ENCODE measurements around the gene SUPT20H.

DNA sequence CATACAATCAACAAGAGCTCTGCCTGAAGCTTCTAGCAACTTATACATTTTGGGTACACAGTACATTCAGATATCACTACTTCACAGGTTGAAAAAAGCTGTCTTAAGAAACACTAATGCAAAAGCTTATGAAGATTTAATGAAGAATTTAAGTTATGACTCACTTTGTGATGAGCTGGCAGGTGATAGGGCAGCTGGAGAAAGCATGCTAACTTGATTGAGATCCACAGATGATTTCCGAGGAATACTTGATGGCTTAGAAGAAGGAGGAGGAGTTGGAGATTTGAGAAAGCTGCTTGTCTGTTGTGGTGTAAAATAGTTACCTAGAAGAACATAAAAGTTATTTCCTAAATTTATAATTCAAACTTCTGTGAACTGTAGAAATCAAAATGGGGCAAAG, 35.6 kb downstream of the SUPT20H start:
- TF ChIP-seq EZH2 (IDR thresholded peaks at IDR 0.05; ENCODE audit: borderline replicate concordance, low read depth, low read length, severe bottlenecking) (no peak), POLR2A (IDR thresholded peaks at IDR 0.05; ENCODE audit: low read depth, low read length) (no peak), MYC (IDR thresholded peaks at IDR 0.05; ENCODE audit: low read depth, low read length) (no peak), JUN (IDR thresholded peaks at IDR 0.05; ENCODE audit: borderline replicate concordance, insufficient read depth, insufficient read length, low read depth) (no peak), POLR2AphosphoS5 (IDR thresholded peaks at IDR 0.05; ENCODE audit: insufficient read depth, low read depth, low read length) (no peak), GATA2 (IDR thresholded peaks at IDR 0.05; ENCODE audit: insufficient read depth, insufficient read length, low read depth, low read length) (no peak), FOS (IDR thresholded peaks at IDR 0.05; ENCODE audit: borderline replicate concordance, insufficient read depth, low read length) (peak; percentile 10)
- TF ChIP-seq, protein P1, sequence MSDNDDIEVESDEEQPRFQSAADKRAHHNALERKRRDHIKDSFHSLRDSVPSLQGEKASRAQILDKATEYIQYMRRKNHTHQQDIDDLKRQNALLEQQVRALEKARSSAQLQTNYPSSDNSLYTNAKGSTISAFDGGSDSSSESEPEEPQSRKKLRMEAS (IDR thresholded peaks at IDR 0.05; ENCODE audit: insufficient read depth, insufficient read length) = no peak
- TF ChIP-seq, protein P2, sequence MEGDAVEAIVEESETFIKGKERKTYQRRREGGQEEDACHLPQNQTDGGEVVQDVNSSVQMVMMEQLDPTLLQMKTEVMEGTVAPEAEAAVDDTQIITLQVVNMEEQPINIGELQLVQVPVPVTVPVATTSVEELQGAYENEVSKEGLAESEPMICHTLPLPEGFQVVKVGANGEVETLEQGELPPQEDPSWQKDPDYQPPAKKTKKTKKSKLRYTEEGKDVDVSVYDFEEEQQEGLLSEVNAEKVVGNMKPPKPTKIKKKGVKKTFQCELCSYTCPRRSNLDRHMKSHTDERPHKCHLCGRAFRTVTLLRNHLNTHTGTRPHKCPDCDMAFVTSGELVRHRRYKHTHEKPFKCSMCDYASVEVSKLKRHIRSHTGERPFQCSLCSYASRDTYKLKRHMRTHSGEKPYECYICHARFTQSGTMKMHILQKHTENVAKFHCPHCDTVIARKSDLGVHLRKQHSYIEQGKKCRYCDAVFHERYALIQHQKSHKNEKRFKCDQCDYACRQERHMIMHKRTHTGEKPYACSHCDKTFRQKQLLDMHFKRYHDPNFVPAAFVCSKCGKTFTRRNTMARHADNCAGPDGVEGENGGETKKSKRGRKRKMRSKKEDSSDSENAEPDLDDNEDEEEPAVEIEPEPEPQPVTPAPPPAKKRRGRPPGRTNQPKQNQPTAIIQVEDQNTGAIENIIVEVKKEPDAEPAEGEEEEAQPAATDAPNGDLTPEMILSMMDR (IDR thresholded peaks at IDR 0.05; ENCODE audit: extremely low read depth in 1 of 2, insufficient read depth in 1 of 2, low read depth in 1 of 2, low read length in 2 of 2) = no peak
